NCI-H2081 treated with DMSO at 0.1 percent for 48 hours (cell line): ENCODE data around the gene CATSPER1.
"Not testable (repeated sequence)": the region's sequence is repeated elsewhere in the genome, so short reads cannot be mapped to it uniquely, and the experiment has no call there.

Source experiments
- DNase-seq: peaks from one replicate; lab custom pipeline; 2025; lab: John Stamatoyannopoulos, UW

The CATSPER1 gene

DNA sequence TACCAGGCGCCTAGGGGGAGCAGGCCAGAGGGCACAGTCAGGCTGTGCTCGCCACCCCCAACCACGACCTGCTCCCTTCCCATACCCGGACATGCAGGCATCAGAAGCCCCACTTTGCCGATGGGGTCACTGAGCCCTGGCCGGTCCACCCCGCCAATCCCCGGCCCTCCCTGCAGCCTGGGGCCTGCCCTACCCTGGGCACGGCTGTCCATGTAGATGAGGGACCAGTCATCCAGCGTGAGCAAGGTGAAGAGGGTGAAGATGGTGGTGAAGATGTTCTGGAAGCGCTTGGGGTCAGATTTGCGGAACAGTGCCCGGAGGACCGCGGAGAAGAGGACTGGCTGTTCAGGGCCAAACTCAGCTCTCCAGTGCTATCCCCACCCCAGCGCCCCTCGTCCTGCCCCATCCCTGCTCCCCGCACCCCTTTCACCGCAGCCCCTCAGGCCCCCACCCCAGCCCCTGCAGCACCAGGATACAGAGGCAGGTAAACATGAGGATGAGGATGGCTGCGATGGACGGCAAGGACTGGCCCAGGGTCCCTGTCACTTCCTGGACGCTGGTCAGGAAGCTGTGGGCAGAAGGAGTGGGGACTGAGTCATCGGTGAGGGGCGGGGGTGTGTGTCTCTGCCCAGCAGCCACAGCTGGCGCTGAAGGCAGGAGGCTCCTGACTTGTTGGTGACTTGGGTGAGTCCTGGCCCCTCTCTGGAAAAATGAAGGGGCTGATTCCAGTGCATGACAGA, 5.5 kb downstream of the CATSPER1 start:
- no peak for DNase-seq

DNA sequence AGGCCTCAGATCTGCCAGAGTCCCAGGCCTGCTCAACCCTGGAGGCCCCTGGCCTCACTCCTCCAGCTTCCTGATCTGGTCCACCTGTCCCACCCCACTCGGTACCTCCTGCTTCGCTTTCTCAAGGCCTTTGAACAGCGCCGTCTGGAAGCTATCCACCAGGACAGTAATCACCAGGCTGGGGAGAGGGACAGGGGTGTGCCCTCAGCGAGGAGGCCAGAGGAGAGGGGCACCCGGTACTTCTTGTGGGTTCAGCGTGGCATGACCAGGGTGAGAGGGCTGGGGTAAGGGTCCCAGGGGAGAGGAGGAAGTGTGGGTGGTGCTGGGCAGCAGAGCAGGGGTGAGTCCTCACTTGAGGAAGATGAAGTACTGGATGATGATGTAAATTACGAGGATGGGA, 6.1 kb downstream of the CATSPER1 start:
- DNase-seq = no peak

DNA sequence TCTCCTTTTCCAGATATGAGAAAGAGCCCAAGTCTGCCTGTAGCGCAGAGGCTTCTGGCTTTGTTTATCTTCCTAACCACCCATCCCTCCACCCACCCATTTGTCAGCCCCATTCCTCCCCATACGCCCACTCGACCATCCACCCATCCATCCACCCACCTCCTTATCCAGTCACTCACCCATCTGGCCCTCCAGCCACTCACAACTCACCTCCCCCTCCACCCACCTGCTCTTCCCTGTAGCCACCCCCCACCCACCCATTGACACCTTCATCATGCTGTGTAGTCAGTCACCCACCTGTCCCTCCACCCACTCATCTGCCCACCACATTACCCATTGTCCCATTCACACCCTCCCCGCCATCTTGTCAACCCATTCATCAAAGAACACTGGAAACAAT, 9.0 kb downstream of the CATSPER1 start:
- DNase-seq = no peak

DNA sequence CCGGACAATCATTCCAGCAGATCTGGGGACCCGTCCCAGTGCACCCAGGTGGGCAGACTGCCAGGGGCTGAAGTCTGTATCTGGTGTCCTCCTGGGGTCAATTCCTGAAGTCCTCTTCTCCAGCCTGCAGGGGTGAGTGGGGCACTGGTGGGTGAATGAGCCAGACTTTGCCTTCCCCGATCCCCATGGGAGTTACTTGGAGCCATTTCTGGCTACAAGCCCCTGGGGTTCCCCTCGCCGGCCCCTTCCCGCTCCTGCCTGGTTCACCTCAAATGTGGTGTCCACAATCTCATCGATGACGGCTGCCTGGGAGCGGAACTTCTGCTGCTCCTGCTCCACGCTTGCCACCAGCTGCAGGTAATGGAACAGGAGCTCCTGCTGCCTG, 9.5 kb downstream of the CATSPER1 start:
- DNase-seq = no peak

DNA sequence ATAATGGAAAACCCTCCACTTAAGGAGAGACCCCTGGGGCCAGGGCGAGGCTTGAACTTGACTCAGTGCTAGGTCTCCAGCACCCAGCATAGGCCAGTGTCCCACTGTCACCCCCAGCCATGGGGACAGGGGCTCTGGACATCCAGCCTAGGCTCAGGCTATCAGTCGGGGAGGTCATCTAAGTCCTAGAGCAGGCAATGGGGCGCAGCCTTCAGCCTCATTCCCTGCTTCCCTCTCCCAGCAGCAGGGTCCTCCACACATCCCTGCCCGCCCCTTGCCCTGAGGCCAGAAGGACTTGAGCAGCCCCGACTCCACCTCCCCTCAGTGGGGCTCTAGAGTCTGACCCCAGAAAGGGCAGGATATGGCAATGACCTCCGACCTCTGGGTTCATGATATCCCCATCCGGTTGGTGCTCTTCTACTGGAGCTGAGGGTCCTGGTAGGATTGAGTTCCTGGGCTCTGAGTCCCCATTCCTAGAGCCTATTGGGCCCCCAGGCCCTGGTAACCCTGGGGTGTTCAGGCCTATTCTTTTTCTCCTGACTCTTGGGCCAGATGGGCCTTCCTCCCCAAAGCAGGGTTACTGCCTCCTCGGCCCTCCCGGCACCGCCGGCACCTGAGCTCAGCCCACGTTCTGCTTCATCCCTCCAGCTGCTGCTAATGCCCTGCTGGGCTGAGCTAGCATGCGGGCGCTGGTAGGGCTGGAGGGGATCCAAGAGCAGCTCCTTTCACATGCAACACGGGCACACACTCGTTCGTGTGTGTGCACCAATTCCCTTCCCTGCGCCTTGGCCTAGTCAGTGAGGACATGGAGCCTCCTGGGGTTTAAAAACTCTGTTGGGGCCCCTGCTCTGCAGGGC, 10.1 kb downstream of the CATSPER1 start:
- no peak for DNase-seq

DNA sequence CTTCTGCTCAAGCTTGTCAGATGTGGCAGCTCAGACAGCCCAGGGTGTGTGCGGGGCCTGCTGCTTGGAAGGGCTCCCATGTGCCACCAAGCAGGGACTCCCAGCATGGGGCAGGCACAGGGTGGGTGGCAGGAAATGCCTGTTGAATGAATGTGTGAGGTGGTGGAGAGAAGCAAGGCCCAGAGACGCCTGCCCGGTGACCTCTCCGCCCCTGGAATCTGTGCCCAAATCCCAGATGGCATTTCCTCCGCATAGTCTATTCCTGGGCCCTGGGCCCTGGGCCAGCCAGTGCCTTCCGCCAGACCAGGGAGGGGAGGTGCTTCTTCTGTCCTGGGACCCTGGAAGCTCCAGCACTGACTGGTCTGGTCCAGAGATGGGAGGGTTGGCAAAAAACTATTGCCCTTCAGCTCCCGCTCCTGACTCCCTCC, 10.8 kb downstream of the CATSPER1 start:
- no peak for DNase-seq

DNA sequence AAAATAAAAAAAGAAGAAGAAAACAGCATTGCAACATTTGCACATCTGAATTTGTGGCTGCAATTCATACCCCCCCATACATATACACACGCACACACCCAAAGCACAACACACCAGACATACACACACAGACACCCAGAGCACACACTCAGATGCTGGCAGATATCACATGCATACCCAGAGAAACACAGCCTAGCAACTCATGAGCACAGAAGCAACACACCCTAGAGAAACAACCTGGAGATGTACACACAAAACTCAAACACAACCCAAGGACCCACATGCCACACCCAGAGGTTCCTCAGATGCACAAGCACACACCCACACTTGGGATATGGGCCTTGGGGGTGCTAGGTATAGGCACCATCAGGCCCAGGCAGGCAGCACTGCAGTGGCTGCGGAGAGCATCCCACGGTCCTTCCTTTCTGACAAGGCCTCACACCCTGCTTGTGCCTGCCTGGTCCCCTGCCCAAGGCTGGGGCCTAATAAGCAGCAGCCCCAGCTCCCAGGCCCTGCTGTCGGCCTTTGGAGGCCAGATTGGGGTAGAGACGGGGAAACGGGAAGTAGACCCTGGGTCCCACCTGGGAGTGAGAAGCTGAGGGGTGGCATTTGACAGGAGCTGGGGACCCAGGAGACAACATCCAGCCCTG, 11.3 kb downstream of the CATSPER1 start:
- no peak for DNase-seq

DNA sequence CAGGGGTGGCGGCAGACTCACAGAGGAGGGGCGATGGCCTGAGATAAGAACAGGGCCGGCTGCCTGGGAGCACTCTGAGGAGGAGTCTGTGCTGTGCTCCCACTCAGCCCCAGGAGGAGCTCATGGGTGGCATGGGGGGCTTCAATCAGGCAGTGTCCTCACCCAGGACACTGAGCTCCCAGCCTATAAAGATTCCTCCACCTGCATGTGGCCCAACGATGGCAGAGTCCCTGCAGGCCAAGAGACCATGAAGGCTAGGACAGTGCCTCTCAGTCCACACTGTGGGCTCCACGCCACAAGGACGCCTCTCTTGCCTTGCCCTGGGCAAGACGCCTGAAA, 12.5 kb downstream of the CATSPER1 start:
- DNase-seq = no peak

DNA sequence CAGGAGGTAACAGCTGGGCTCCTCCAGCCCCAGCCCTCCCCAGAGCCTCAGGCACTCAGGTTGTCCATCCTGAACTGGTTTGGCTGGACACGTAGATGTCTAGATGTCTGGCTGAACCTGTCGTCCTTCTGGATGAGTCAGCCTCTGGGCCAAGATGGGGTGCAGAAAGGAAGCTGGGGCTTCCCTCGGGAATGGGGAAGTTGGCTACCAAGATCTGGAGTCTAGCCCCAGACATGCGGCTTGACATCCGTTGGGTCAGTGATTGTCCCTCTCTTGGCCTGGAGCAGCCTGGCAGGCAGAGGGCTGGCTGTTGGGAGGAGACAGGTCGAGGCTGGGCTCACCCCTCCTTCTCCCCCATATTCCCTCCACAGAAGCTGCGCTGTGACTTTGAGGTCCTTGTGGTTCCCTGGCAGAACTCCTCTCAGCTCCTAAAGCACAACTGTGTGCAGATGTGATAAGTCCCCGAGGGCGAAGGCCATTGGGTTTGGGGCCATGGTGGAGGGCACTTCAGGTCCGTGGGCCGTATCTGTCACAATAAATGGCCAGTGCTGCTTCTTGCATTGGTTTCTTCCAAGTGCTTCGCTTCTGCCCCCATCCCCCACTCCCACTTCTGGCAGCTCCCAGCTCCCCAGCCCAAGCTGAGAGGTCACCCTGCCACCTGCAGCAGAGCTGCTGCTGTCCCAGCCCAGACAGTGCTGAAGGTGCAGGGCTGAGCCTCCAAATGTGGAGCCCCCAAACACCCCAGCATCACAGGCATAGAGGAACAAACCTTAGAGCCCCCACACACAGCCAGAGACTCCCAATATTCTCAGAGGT, 13.1 kb downstream of the CATSPER1 start:
- no peak for DNase-seq

DNA sequence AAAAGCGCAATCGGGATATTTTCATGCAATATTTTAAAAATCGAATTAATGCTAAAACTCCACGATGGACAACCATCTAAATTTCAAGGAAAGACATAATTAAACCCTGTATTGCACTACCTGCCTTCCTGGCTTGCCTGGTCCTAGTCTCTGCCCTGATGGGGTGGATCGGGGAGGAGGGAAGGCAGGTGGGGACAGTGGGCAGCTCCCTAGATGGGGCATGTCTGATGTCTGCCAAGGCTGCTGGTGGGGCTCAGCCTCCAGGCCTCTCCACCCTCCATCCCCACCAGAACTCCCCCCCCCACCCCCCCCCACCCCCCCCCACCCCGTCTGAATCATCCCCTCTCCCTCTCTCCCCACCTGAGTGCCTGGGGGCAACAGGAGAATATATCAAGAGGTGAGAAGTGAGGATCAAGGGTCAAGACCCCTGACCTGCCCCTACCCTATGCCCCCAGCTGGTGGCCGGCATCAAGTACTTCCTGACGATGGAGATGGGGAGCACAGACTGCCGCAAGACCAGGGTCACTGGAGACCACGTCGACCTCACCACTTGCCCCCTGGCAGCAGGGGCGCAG, 13.8 kb downstream of the CATSPER1 start:
- DNase-seq = no peak

DNA sequence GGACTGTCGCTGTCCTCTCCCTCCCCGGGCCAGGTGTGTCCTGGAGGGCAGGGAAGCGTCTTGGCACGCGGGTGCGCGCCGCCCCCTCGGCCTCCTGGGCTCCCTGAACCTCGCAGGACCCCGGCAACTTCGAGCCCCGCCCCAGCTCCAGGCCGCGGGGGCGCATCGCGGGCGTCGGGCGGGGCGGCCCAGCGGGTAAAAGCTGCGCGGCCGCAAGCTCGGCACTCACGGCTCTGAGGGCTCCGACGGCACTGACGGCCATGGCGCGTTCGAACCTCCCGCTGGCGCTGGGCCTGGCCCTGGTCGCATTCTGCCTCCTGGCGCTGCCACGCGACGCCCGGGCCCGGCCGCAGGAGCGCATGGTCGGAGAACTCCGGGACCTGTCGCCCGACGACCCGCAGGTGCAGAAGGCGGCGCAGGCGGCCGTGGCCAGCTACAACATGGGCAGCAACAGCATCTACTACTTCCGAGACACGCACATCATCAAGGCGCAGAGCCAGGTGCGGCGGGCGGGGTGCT, 14.4 kb downstream of the CATSPER1 start, which contains the start of gene CST6:
CST6 (plus strand) TSS at position 224 of the 519 bp plus-strand sequence; CDS start at position 261, 37 bp downstream.
- DNase-seq = no peak

DNA sequence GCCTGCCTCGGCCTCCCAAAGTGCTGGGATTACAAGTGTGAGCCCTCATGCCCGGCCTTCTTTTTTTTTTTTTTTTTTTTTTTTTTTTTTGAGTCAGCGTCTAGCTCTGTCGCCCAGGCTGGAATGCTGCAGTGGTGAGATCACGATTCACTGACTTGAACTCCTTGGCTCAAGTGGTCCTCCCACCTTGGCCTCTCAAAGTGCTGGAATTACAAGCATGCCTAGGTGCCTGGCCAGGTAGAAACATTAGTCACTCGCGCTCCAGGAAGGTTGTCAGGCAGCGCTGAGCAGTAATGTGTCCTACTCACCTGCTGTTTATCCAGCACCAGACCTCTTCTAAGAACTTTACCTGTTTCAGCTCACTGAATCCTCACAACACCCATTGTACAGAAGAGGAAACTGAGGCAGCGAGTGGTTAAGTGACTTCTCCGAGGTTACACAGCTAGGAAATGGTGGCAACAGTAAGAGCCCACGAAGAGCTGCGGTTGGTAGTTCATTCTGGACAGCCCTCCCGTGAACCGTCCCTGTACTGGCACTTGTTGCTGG, 15.0 kb downstream of the CATSPER1 start:
- no peak for DNase-seq

DNA sequence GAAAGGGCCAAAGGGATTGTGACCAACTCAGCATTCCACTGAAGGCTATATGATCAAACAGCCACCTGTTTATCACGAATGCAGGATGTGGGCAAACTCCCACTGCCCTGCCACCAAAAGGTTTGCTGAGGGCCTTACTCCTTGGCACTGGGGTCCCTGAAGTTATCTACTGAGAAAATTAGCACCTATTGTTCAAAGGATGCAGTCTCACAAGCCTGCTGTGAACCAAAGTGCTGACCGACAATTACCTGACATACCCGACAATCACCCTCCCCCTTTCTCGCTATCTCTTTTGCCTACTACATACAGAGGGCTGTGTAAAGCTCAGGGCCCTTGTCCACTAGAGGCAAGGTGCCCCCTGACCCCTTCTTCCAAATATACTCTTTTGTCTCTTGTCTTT, 16.2 kb downstream of the CATSPER1 start:
- DNase-seq = not testable (repeated sequence)

DNA sequence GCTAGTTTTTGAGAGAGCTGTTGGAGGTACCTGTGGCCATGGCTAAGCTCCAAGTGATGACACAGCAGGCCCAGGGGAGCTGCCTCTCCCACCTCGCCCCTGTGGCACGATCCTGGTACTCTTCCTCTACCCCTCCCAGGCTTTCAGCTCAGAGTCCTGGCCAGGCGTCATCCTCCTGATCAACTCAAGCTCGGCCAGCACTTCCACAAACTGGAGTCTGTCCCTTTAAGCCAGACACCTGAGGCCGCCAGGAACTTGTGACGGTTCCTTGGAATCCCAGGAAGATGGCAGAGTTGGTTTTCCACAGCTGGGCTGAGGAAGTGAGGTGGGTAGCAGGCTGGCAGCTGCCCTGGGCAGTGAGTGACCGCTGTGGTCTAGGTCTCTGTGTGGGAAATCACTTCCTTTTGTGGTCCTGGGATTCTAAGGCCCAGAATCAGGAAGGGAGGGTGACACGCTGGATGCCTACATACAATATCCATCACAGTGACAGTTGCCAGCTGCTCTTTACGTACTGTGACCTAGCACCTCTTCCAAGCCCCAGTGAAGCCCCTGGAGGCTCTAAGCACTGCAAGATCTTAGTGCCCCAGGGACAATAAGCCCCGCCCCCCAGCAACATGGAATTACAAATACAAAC, 17.7 kb downstream of the CATSPER1 start:
- no peak for DNase-seq

DNA sequence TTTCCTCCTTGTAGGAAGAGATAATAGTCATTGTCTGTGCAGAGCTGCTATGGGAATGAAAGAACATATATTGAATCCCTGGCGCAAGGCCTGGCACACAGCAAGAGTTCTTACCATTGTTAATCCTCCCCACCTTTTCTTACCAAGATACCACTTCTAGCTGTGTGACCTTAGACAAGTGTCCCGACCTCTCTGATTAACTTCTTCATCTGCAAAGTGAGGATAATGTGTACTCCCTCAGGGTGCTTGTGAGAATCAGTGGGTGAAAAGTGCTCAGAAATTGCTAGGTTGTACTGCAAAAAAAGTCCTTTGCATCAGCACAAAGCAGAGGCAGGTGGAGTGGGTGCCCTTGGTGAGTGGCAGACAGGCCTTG, 18.2 kb downstream of the CATSPER1 start:
- DNase-seq = no peak

DNA sequence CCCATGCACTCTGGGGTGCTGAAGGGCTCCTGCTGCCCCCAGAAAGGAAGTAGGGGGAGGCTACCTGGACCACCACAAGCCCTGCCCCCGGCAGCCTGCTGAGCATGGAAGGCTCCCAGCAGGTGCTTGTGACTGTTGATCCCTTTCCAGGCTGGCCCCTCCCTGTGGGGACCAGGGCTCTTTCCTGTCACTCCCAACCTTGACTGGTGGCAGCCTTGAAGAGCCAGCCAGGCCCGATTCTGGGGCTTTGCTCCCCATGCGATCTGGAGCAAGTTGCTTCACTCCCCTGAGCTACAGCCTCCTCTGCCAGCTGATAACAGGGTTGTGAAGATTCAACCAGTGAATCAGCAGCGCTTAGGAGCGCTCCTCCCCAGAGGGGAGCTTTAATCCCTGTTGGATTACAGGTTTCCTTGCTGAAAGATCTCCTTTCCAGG, 19.1 kb downstream of the CATSPER1 start:
- no peak for DNase-seq

DNA sequence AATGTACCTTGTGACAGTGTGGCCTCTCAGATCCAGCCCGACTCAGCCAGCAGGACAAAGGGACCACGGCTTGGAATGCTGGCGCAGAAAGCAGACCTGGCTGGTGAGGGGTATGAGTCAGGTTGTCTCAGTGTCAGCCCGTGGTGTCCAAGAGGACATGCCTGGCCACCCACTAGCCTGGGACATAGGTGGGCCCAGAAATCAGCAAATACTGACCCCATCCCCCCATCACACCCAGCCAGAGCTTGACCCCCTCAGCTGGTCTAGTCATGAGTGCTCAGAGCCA, 19.4 kb downstream of the CATSPER1 start:
- DNase-seq = no peak

DNA sequence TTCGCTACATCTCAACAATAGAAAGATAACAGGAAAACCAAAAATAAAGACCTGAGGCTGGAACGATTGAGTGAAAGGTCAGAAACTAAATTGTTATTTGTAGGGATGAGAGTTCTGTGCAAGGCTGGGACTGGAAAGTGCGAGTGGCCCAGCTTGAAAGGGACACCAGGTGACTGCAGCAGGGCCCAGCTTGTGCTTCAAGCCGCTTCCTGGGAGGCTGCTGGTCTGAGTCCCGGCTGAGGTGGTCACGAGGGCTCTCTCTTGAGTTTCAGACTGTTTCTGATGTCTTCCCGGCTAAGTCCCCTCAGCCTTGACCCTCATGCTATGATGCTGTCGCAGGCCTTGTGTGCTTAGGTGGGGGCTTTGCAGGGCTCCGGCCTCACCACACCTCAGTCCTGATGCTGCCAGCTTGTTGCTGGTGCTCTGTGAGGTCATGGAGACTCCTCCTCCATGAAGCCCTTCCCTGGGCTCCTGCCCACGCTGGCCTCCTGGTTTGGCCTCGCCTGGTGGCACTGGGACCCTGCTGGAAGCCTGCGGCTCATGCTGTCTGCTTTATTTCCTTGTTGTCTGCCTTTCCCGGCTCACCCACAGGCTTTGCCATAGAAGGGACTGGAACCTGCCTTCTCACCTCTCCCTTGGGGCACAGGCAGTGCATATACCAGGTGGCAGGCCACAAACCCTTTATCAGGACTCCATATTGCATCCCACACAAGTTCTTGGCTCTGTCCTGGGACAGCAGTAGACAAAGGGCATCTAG, 20.0 kb downstream of the CATSPER1 start:
- no peak for DNase-seq

DNA sequence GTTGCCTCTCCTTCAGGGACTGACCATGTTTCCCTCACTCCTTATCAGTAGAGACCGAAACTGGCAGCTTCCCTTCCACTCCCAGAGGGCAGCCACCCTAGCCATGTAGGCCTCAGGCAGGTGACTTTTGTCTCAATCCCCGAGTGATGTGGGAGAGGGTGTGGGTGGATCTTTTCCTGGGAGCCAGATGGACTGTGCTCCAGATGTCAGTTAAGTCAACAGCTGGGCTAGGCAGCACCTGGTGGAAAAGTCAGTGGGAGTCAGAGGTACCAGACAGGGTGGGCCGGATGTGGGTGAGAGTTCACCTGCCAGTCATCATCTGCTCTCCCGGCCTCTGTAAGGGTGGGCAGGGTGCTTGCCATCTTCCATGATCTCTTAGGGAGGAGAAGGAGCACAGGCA, 22.1 kb downstream of the CATSPER1 start:
- DNase-seq = no peak

DNA sequence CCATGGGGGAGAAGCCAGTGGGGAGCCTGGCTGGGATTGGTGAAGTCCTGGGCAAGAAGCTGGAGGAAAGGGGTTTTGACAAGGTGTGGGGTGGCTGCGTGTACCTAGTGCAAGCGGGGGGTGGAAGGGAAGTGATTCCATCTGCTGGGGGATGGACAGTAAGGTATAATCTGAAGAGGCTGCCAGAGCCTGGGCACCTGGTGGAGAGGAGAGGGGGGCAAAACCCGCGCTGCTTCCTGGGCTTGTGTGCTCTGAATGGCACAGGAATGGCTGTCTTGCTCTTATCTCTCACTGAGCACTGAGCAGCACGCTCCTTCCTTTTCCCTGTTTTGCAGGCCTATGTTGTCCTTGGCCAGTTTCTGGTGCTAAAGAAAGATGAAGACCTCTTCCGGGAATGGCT, 23.0 kb downstream of the CATSPER1 start:
- no peak for DNase-seq
